ENCODE data around the gene R3HDM1. TPM values are rescaled to one million over a fixed set of nuclear protein-coding genes. Genes with fewer than 3 reads are reported as not detected.

The R3HDM1 gene
- total RNA-seq, 2 experiments from 2014 or later: 61.9 to 73.1 TPM

- Mint-ChIP-seq H3K27ac (peak within 1 kb of the TSS; percentile 99), H3K27me3 (ENCODE audit: low read depth) (no peaks in the 10 kb centered on the region), H3K36me3 (ENCODE audit: low read depth) (peaks cover 14% of the 10 kb centered on the region), H3K4me1 (ENCODE audit: low read depth) (peaks cover 30% of the 10 kb centered on the region), H3K4me3 (peak within 1 kb of the TSS; percentile 98), H3K9me3 (no peaks in the 10 kb centered on the region)
- peak; percentile 98 for DNase-seq
- CTCF ChIA-PET: interaction anchor here (0.5 to 3.8 kb wide), 4 partner anchors 14 to 72 kb away, joined by 5 to 11 read pairs (median 6); no protein-coding TSS in a partner anchor
- intact Hi-C loops (cut with micrococcal nuclease): loop anchor here (1.0 to 5.0 kb wide), 13 partner anchors 19 to 823 kb away; partner anchors contain the start of genes CCNT2, DARS1, MCM6 and RAB3GAP1
Observed at GRCh38 chr2:135741395-135742324, 210.4 kb downstream of the R3HDM1 start, which contains the start of gene UBXN4. TSS of gene UBXN4 (plus strand) at chr2:135741855. CDS start at chr2:135741930, 75 bp downstream.

- Mint-ChIP-seq H3K36me3 (ENCODE audit: low read depth) (peaks cover 16% of the 10 kb centered on the region), H3K27me3 (ENCODE audit: low read depth) (no peaks in the 10 kb centered on the region), H3K27ac (peak overlapping the region; percentile 99), H3K4me3 (peak overlapping the region; percentile 98), H3K9me3 (no peaks in the 10 kb centered on the region), H3K4me1 (ENCODE audit: low read depth) (peaks cover 33% of the 10 kb centered on the region)
- intact Hi-C loops (cut with micrococcal nuclease): loop anchor here (2.0 to 5.0 kb wide), 4 partner anchors 18 to 585 kb away; partner anchors contain the start of gene DARS1
- CTCF ChIA-PET: interaction anchor here (0.6 to 3.8 kb wide), 5 partner anchors 32 to 616 kb away, joined by 3 to 11 read pairs (median 4); no protein-coding TSS in a partner anchor
- DNase-seq: peak; percentile 56
Observed at GRCh38 chr2:135742325-135742757, 211.1 kb downstream of the R3HDM1 start.

- Mint-ChIP-seq H3K4me3 (peak overlapping the region; percentile 25), H3K27ac (peak overlapping the region; percentile 5), H3K4me1 (ENCODE audit: low read depth) (peaks cover 33% of the 10 kb centered on the region), H3K9me3 (no peaks in the 10 kb centered on the region), H3K36me3 (ENCODE audit: low read depth) (peaks cover 19% of the 10 kb centered on the region), H3K27me3 (ENCODE audit: low read depth) (no peaks in the 10 kb centered on the region)
- intact Hi-C loops (cut with micrococcal nuclease): loop anchor here (2.0 to 5.0 kb wide), 4 partner anchors 17 to 583 kb away; partner anchors contain the start of gene DARS1
- DNase-seq: no peak
- CTCF ChIA-PET: interaction anchor here (0.6 to 3.8 kb wide), 5 partner anchors 11 to 154 kb away, joined by 3 to 11 read pairs (median 4); no protein-coding TSS in a partner anchor
Observed at GRCh38 chr2:135743860-135744259, 212.6 kb downstream of the R3HDM1 start.

- H3K9me3 Mint-ChIP-seq: no peaks in the 10 kb centered on the region
- DNase-seq: peak; percentile 61
- H3K27me3 Mint-ChIP-seq (ENCODE audit: low read depth): no peaks in the 10 kb centered on the region
- CTCF ChIA-PET: interaction anchor here (1.1 to 3.8 kb wide), 3 partner anchors 10 to 53 kb away, joined by 3 to 11 read pairs (median 9); no protein-coding TSS in a partner anchor
- intact Hi-C loops (cut with micrococcal nuclease): loop anchor here (5.0 kb wide), 3 partner anchors 242 to 582 kb away; partner anchors contain the start of gene DARS1
- H3K4me3 Mint-ChIP-seq: peak overlapping the region; percentile 26
- no peak overlapping the region for H3K27ac Mint-ChIP-seq
- peaks cover 35% of the 10 kb centered on the region for H3K4me1 Mint-ChIP-seq (ENCODE audit: low read depth)
- H3K36me3 Mint-ChIP-seq (ENCODE audit: low read depth): peaks cover 22% of the 10 kb centered on the region
Observed at GRCh38 chr2:135744760-135745314, 213.6 kb downstream of the R3HDM1 start.

GRCh38 chr2:135745545-135745944 lies 214.3 kb downstream of the R3HDM1 start:
- Mint-ChIP-seq H3K4me1 (ENCODE audit: low read depth) (peaks cover 36% of the 10 kb centered on the region), H3K9me3 (no peaks in the 10 kb centered on the region), H3K4me3 (no peak overlapping the region), H3K36me3 (ENCODE audit: low read depth) (peaks cover 24% of the 10 kb centered on the region), H3K27me3 (ENCODE audit: low read depth) (no peaks in the 10 kb centered on the region), H3K27ac (no peak overlapping the region)
- intact Hi-C loops (cut with micrococcal nuclease): no loop called here
- CTCF ChIA-PET: interaction anchor here (2.1 to 3.8 kb wide), 2 partner anchors 9 to 52 kb away, joined by 9 to 11 read pairs; no protein-coding TSS in a partner anchor
- DNase-seq: no peak

GRCh38 chr2:135755573-135755972 lies 224.3 kb downstream of the R3HDM1 start:
- DNase-seq: no peak
- peaks cover 7% of the 10 kb centered on the region for H3K4me1 Mint-ChIP-seq (ENCODE audit: low read depth)
- H3K4me3 Mint-ChIP-seq: no peak overlapping the region
- CTCF ChIA-PET: interaction anchor here (1.0 to 1.9 kb wide), 4 partner anchors 9 to 767 kb away, joined by 3 to 10 read pairs (median 6); no protein-coding TSS in a partner anchor
- no peak overlapping the region for H3K27ac Mint-ChIP-seq
- peaks cover 11% of the 10 kb centered on the region for H3K9me3 Mint-ChIP-seq
- intact Hi-C loops (cut with micrococcal nuclease): no loop called here
- H3K27me3 Mint-ChIP-seq (ENCODE audit: low read depth): no peaks in the 10 kb centered on the region
- H3K36me3 Mint-ChIP-seq (ENCODE audit: low read depth): peaks cover 52% of the 10 kb centered on the region

GRCh38 chr2:135756692-135757091 lies 225.4 kb downstream of the R3HDM1 start:
- Mint-ChIP-seq H3K27ac (no peak overlapping the region), H3K27me3 (ENCODE audit: low read depth) (no peaks in the 10 kb centered on the region), H3K4me1 (ENCODE audit: low read depth) (peaks cover 7% of the 10 kb centered on the region), H3K9me3 (peaks cover 11% of the 10 kb centered on the region), H3K36me3 (ENCODE audit: low read depth) (peaks cover 52% of the 10 kb centered on the region), H3K4me3 (no peak overlapping the region)
- no peak for DNase-seq
- intact Hi-C loops (cut with micrococcal nuclease): no loop called here
- CTCF ChIA-PET: interaction anchor here (1.1 to 1.6 kb wide), 2 partner anchors 41 to 768 kb away, joined by 3 to 10 read pairs; no protein-coding TSS in a partner anchor

GRCh38 chr2:135762022-135762421 lies 230.7 kb downstream of the R3HDM1 start:
- Mint-ChIP-seq H3K4me3 (no peak overlapping the region), H3K9me3 (peaks cover under 1% of the 10 kb centered on the region), H3K27ac (no peak overlapping the region), H3K27me3 (ENCODE audit: low read depth) (no peaks in the 10 kb centered on the region), H3K4me1 (ENCODE audit: low read depth) (peaks cover 14% of the 10 kb centered on the region), H3K36me3 (ENCODE audit: low read depth) (peaks cover 30% of the 10 kb centered on the region)
- intact Hi-C loops (cut with micrococcal nuclease): no loop called here
- CTCF ChIA-PET: interaction anchor here (0.7 to 1.3 kb wide), 3 partner anchors 12 to 622 kb away, joined by 3 to 5 read pairs (median 3); no protein-coding TSS in a partner anchor
- no peak for DNase-seq

- Mint-ChIP-seq H3K9me3 (no peaks in the 10 kb centered on the region), H3K4me3 (no peak overlapping the region), H3K27ac (no peak overlapping the region), H3K4me1 (ENCODE audit: low read depth) (peaks cover 14% of the 10 kb centered on the region), H3K27me3 (ENCODE audit: low read depth) (no peaks in the 10 kb centered on the region), H3K36me3 (ENCODE audit: low read depth) (peaks cover 29% of the 10 kb centered on the region)
- DNase-seq: no peak
- CTCF ChIA-PET: interaction anchor here (0.7 kb wide), 1 partner anchor 622 kb away, joined by 3 read pairs; no protein-coding TSS in a partner anchor
- intact Hi-C loops (cut with micrococcal nuclease): no loop called here
Observed at GRCh38 chr2:135762530-135762929, 231.2 kb downstream of the R3HDM1 start.

- peaks cover 15% of the 10 kb centered on the region for H3K4me1 Mint-ChIP-seq (ENCODE audit: low read depth)
- no peak overlapping the region for H3K27ac Mint-ChIP-seq
- DNase-seq: no peak
- no peaks in the 10 kb centered on the region for H3K27me3 Mint-ChIP-seq (ENCODE audit: low read depth)
- CTCF ChIA-PET: no interaction called here
- H3K36me3 Mint-ChIP-seq (ENCODE audit: low read depth): peaks cover 37% of the 10 kb centered on the region
- intact Hi-C loops (cut with micrococcal nuclease): no loop called here
- H3K4me3 Mint-ChIP-seq: no peak overlapping the region
- no peaks in the 10 kb centered on the region for H3K9me3 Mint-ChIP-seq
Observed at GRCh38 chr2:135768863-135769262, 237.6 kb downstream of the R3HDM1 start.

GRCh38 chr2:135773319-135773718 lies 242.0 kb downstream of the R3HDM1 start:
- Mint-ChIP-seq H3K27ac (peak overlapping the region; percentile 60), H3K36me3 (ENCODE audit: low read depth) (peaks cover 42% of the 10 kb centered on the region), H3K4me1 (ENCODE audit: low read depth) (peaks cover 10% of the 10 kb centered on the region), H3K4me3 (no peak overlapping the region), H3K9me3 (no peaks in the 10 kb centered on the region), H3K27me3 (ENCODE audit: low read depth) (no peaks in the 10 kb centered on the region)
- no peak for DNase-seq
- intact Hi-C loops (cut with micrococcal nuclease): loop anchor here (5.0 kb wide), 1 partner anchor 89 kb away; no protein-coding TSS in a partner anchor
- CTCF ChIA-PET: no interaction called here
